Stimulated activated naive B cell treated with anti-CD40 and anti-IgM and Interleukin-4, amounts not matched to agents 10 μg/mL and 1 μg/mL and 100 μg/mL, for 72 hours (primary cell): Measurements from ENCODE around the gene PIGR.

ENCODE experiments used
- ATAC-seq, 2 donors: fragments of 150-1000 bp; cut with Tn5 transposase; replicated peaks; 2 replicates each; pipeline ENCODE4 v1.10.0; 2021; ENCODE audit warnings: moderate library complexity in 1 of 2
- DNase-seq: peaks from one replicate; pipeline ENCODE4 v3.0.0; 2021
- H3K27ac Mint-ChIP-seq: one replicate; pipeline ENCODE4 v1.8.0; 2022; ENCODE audit warnings: mild to moderate bottlenecking, mixed read lengths
- H3K27me3 Mint-ChIP-seq, 2 donors: one replicate each; pipeline ENCODE4 v1.8.0; 2022; ENCODE audit warnings: mixed read lengths in 2 of 2
- H3K36me3 Mint-ChIP-seq, 2 donors: one replicate each; pipeline ENCODE4 v1.8.0; 2022; ENCODE audit warnings: mixed read lengths in 2 of 2, mild to moderate bottlenecking in 1 of 2
- H3K4me1 Mint-ChIP-seq, 2 donors: one replicate each; pipeline ENCODE4 v1.8.0; 2022; ENCODE audit warnings: mixed read lengths in 2 of 2, mild to moderate bottlenecking in 1 of 2
- H3K4me3 Mint-ChIP-seq, 2 donors: one replicate each; pipeline ENCODE4 v1.8.0; 2022; ENCODE audit warnings: mild to moderate bottlenecking in 2 of 2, mixed read lengths in 2 of 2, moderate library complexity in 1 of 2
- H3K9me3 Mint-ChIP-seq, 2 donors: one replicate each; pipeline ENCODE4 v1.8.0; 2022; ENCODE audit warnings: mixed read lengths in 2 of 2, mild to moderate bottlenecking in 1 of 2

The PIGR gene

GRCh38 chr1:206953126-206953525 lies 6.9 kb upstream of the PIGR start:
- DNase-seq (no peak), ATAC-seq (no peak)
- peaks cover 1 to 5% of the 10 kb centered on the region in 2 donors for H3K9me3 Mint-ChIP-seq
- H3K4me3 Mint-ChIP-seq, result no peak overlapping the region
- peaks cover 33 to 50% of the 10 kb centered on the region in 2 donors for H3K4me1 Mint-ChIP-seq
- peaks cover 0 to 4% of the 10 kb centered on the region in 2 donors for H3K36me3 Mint-ChIP-seq
- H3K27ac Mint-ChIP-seq, result no peak overlapping the region
- H3K27me3 Mint-ChIP-seq, result no peaks in the 10 kb centered on the region

GRCh38 chr1:206952171-206952570 lies 5.9 kb upstream of the PIGR start:
- peaks cover 34 to 50% of the 10 kb centered on the region in 2 donors for H3K4me1 Mint-ChIP-seq
- no peak for DNase-seq
- H3K27me3 Mint-ChIP-seq, result peaks cover 0 to 3% of the 10 kb centered on the region in 2 donors
- H3K9me3 Mint-ChIP-seq, result peaks cover 1 to 5% of the 10 kb centered on the region in 2 donors
- H3K27ac Mint-ChIP-seq, result no peak overlapping the region
- no peak overlapping the region for H3K4me3 Mint-ChIP-seq
- H3K36me3 Mint-ChIP-seq, result peaks cover 0 to 4% of the 10 kb centered on the region in 2 donors
- no peak for ATAC-seq

GRCh38 chr1:206951318-206952100 lies 5.2 kb upstream of the PIGR start:
- Mint-ChIP-seq H3K4me1 (peaks cover 34 to 50% of the 10 kb centered on the region in 2 donors), H3K27me3 (peaks cover 0 to 3% of the 10 kb centered on the region in 2 donors), H3K9me3 (peaks cover 1 to 5% of the 10 kb centered on the region in 2 donors), H3K4me3 (no peak overlapping the region), H3K27ac (no peak overlapping the region), H3K36me3 (peaks cover 0 to 4% of the 10 kb centered on the region in 2 donors)
- DNase-seq, result no peak
- peak in 1 of 2 donors; percentile 35 for ATAC-seq

GRCh38 chr1:206949641-206950040 lies 3.4 kb upstream of the PIGR start:
- peaks cover 0 to 4% of the 10 kb centered on the region in 2 donors for H3K36me3 Mint-ChIP-seq
- no peak overlapping the region for H3K4me3 Mint-ChIP-seq
- no peak for ATAC-seq
- H3K4me1 Mint-ChIP-seq, result peaks cover 23 to 38% of the 10 kb centered on the region in 2 donors
- H3K9me3 Mint-ChIP-seq, result peaks cover 1 to 5% of the 10 kb centered on the region in 2 donors
- peaks cover 7 to 17% of the 10 kb centered on the region in 2 donors for H3K27me3 Mint-ChIP-seq
- peak overlapping the region; percentile 47 for H3K27ac Mint-ChIP-seq
- DNase-seq, result no peak

- peaks cover 0 to 4% of the 10 kb centered on the region in 2 donors for H3K36me3 Mint-ChIP-seq
- peaks cover 22 to 35% of the 10 kb centered on the region in 2 donors for H3K4me1 Mint-ChIP-seq
- no peak overlapping the region for H3K4me3 Mint-ChIP-seq
- DNase-seq (no peak), ATAC-seq (no peak)
- H3K27me3 Mint-ChIP-seq, result peaks cover 7 to 17% of the 10 kb centered on the region in 2 donors
- H3K9me3 Mint-ChIP-seq, result peaks cover 1 to 5% of the 10 kb centered on the region in 2 donors
- peak overlapping the region; percentile 47 for H3K27ac Mint-ChIP-seq
These were observed 2.9 kb upstream of the PIGR start for GRCh38 chr1:206949208-206949607.

- Mint-ChIP-seq H3K9me3 (peaks cover 1 to 5% of the 10 kb centered on the region in 2 donors), H3K27ac (no peak overlapping the region), H3K4me3 (no peak overlapping the region), H3K27me3 (peaks cover 7 to 21% of the 10 kb centered on the region in 2 donors), H3K4me1 (peaks cover 17 to 23% of the 10 kb centered on the region in 2 donors), H3K36me3 (peaks cover 0 to 4% of the 10 kb centered on the region in 2 donors)
- DNase-seq (no peak), ATAC-seq (no peak)
These were observed 989 bp upstream of the PIGR start for GRCh38 chr1:206947255-206947654.

GRCh38 chr1:206945779-206946178 lies 487 bp downstream of the PIGR start:
- H3K27me3 Mint-ChIP-seq, result peaks cover 7 to 21% of the 10 kb centered on the region in 2 donors
- H3K36me3 Mint-ChIP-seq, result peaks cover 0 to 4% of the 10 kb centered on the region in 2 donors
- no peak overlapping the region for H3K4me3 Mint-ChIP-seq
- no peak overlapping the region for H3K27ac Mint-ChIP-seq
- DNase-seq (no peak), ATAC-seq (no peak)
- H3K9me3 Mint-ChIP-seq, result peaks cover 1 to 5% of the 10 kb centered on the region in 2 donors
- H3K4me1 Mint-ChIP-seq, result peaks cover 9 to 12% of the 10 kb centered on the region in 2 donors

GRCh38 chr1:206944703-206945102 lies 1.6 kb downstream of the PIGR start:
- no peak overlapping the region for H3K27ac Mint-ChIP-seq
- H3K36me3 Mint-ChIP-seq, result no peaks in the 10 kb centered on the region
- no peaks in the 10 kb centered on the region for H3K9me3 Mint-ChIP-seq
- H3K4me1 Mint-ChIP-seq, result peaks cover 13 to 16% of the 10 kb centered on the region in 2 donors
- H3K27me3 Mint-ChIP-seq, result peaks cover 7 to 21% of the 10 kb centered on the region in 2 donors
- DNase-seq, result no peak
- no peak for ATAC-seq
- no peak overlapping the region for H3K4me3 Mint-ChIP-seq

GRCh38 chr1:206941766-206942418 lies 4.4 kb downstream of the PIGR start:
- H3K27me3 Mint-ChIP-seq, result peaks cover 7 to 18% of the 10 kb centered on the region in 2 donors
- no peak overlapping the region for H3K27ac Mint-ChIP-seq
- no peaks in the 10 kb centered on the region for H3K9me3 Mint-ChIP-seq
- ATAC-seq, result no peak
- DNase-seq, result no peak
- H3K4me1 Mint-ChIP-seq, result peaks cover 4 to 6% of the 10 kb centered on the region in 2 donors
- H3K4me3 Mint-ChIP-seq, result no peak overlapping the region
- H3K36me3 Mint-ChIP-seq, result no peaks in the 10 kb centered on the region

GRCh38 chr1:206940588-206940936 lies 5.7 kb downstream of the PIGR start:
- Mint-ChIP-seq H3K27ac (no peak overlapping the region), H3K27me3 (peaks cover 7 to 13% of the 10 kb centered on the region in 2 donors), H3K4me3 (no peak overlapping the region), H3K36me3 (no peaks in the 10 kb centered on the region), H3K9me3 (no peaks in the 10 kb centered on the region), H3K4me1 (peaks cover 6 to 8% of the 10 kb centered on the region in 2 donors)
- DNase-seq, result no peak
- no peak for ATAC-seq

GRCh38 chr1:206939841-206940587 lies 6.3 kb downstream of the PIGR start:
- DNase-seq, result no peak
- Mint-ChIP-seq H3K9me3 (no peaks in the 10 kb centered on the region), H3K27ac (no peak overlapping the region), H3K27me3 (peaks cover 3 to 8% of the 10 kb centered on the region in 2 donors), H3K36me3 (no peaks in the 10 kb centered on the region), H3K4me1 (peaks cover 8 to 13% of the 10 kb centered on the region in 2 donors), H3K4me3 (no peak overlapping the region)
- ATAC-seq, result no peak

- no peak for ATAC-seq
- no peak overlapping the region for H3K4me3 Mint-ChIP-seq
- no peaks in the 10 kb centered on the region for H3K9me3 Mint-ChIP-seq
- H3K36me3 Mint-ChIP-seq, result no peaks in the 10 kb centered on the region
- H3K27ac Mint-ChIP-seq, result no peak overlapping the region
- peaks cover 0 to 4% of the 10 kb centered on the region in 2 donors for H3K27me3 Mint-ChIP-seq
- no peak for DNase-seq
- H3K4me1 Mint-ChIP-seq, result peaks cover 8 to 13% of the 10 kb centered on the region in 2 donors
These were observed 7.1 kb downstream of the PIGR start for GRCh38 chr1:206939131-206939530.

GRCh38 chr1:206937425-206937824 lies 8.8 kb downstream of the PIGR start:
- Mint-ChIP-seq H3K4me3 (no peak overlapping the region), H3K36me3 (no peaks in the 10 kb centered on the region), H3K27me3 (no peaks in the 10 kb centered on the region), H3K9me3 (no peaks in the 10 kb centered on the region), H3K27ac (no peak overlapping the region), H3K4me1 (peaks cover 19 to 26% of the 10 kb centered on the region in 2 donors)
- DNase-seq, result no peak
- ATAC-seq, result no peak

- Mint-ChIP-seq H3K36me3 (no peaks in the 10 kb centered on the region), H3K27me3 (no peaks in the 10 kb centered on the region), H3K9me3 (no peaks in the 10 kb centered on the region), H3K27ac (peak overlapping the region; percentile 42), H3K4me3 (no peak overlapping the region), H3K4me1 (peaks cover 38 to 44% of the 10 kb centered on the region in 2 donors)
- peak; percentile 49 to 55 for ATAC-seq
- DNase-seq, result no peak
These were observed 10.7 kb downstream of the PIGR start for GRCh38 chr1:206935491-206936067.
